Pons (tissue), 1 donor: Measurements from ENCODE around the gene S100P.
"Not testable (repeated sequence)": the region's sequence is repeated elsewhere in the genome, so short reads cannot be mapped to it uniquely, and the experiment has no call there.

ENCODE experiments used
- DNase-seq: peaks from one replicate; pipeline ENCODE4 v3.0.0-alpha.2; 2016; ENCODE audit warnings: low spot score

S100P gene

GRCh38 chr4:6724421-6725111 is 30.9 kb downstream of the S100P start:
- no peak for DNase-seq

- DNase-seq: not testable (repeated sequence)
Observed at GRCh38 chr4:6725427-6725961, 31.8 kb downstream of the S100P start.

GRCh38 chr4:6727081-6727942 is 33.6 kb downstream of the S100P start:
- DNase-seq: peak; percentile 96

GRCh38 chr4:6727943-6728250 is 34.2 kb downstream of the S100P start:
- DNase-seq: no peak

GRCh38 chr4:6728320-6729029 is 34.8 kb downstream of the S100P start:
- DNase-seq: no peak

- no peak for DNase-seq
Observed at GRCh38 chr4:6730603-6731317, 37.1 kb downstream of the S100P start.

GRCh38 chr4:6731318-6731675 is 37.6 kb downstream of the S100P start:
- no peak for DNase-seq

GRCh38 chr4:6731780-6732179 is 38.1 kb downstream of the S100P start:
- DNase-seq: no peak

GRCh38 chr4:6732441-6733357 is 39.0 kb downstream of the S100P start:
- DNase-seq: peak; percentile 67

GRCh38 chr4:6733358-6734164 is 39.9 kb downstream of the S100P start:
- DNase-seq: no peak

- DNase-seq: no peak
Observed at GRCh38 chr4:6734165-6734786, 40.6 kb downstream of the S100P start.

GRCh38 chr4:6739920-6740319 is 46.2 kb downstream of the S100P start:
- DNase-seq: no peak

- no peak for DNase-seq
Observed at GRCh38 chr4:6740347-6740746, 46.7 kb downstream of the S100P start.

GRCh38 chr4:6742507-6742906 is 48.8 kb downstream of the S100P start:
- DNase-seq: no peak

GRCh38 chr4:6742989-6743388 is 49.3 kb downstream of the S100P start:
- no peak for DNase-seq
